Measurements from ENCODE around the gene PROS1.

PROS1 gene

DNA sequence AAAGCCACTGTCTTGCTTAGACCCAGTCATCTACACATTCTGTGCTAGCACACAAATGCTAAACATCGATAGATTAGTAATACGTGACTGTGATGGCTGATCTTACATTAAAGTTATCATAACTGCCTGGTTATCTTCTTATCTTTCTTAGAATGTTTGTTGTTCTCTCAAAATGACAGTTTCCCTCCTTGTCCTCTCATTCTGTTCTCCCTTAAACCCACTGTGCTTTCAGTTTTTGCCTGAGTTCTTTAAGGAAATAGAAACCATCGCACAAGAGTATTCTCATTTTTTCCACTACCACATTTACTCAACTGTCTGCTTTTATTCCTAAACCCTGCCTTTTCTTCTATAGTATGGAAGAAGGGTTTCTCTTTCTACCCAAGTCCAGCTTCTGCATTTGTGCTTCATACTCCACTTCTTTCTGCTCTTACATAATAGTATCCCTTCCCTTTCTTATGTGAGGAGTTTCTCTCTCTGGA is 37.6 kb upstream of the PROS1 start:
- no peak for DNase-seq (ENCODE audit: low read depth)
- H3K4me3 ChIP-seq (ENCODE audit: low read depth, low read length) = no peak overlapping the region
- TF ChIP-seq, protein P1, sequence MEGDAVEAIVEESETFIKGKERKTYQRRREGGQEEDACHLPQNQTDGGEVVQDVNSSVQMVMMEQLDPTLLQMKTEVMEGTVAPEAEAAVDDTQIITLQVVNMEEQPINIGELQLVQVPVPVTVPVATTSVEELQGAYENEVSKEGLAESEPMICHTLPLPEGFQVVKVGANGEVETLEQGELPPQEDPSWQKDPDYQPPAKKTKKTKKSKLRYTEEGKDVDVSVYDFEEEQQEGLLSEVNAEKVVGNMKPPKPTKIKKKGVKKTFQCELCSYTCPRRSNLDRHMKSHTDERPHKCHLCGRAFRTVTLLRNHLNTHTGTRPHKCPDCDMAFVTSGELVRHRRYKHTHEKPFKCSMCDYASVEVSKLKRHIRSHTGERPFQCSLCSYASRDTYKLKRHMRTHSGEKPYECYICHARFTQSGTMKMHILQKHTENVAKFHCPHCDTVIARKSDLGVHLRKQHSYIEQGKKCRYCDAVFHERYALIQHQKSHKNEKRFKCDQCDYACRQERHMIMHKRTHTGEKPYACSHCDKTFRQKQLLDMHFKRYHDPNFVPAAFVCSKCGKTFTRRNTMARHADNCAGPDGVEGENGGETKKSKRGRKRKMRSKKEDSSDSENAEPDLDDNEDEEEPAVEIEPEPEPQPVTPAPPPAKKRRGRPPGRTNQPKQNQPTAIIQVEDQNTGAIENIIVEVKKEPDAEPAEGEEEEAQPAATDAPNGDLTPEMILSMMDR (IDR thresholded peaks at IDR 0.05; ENCODE audit: low read depth, low read length) = no peak
- TF ChIP-seq MYC (IDR thresholded peaks at IDR 0.05; ENCODE audit: low read depth, low read length) (no peak), MAX (IDR thresholded peaks at IDR 0.05; ENCODE audit: low read depth, low read length) (no peak)

- TF ChIP-seq, protein P1 (IDR thresholded peaks at IDR 0.05; ENCODE audit: low read depth, low read length) = no peak
- TF ChIP-seq MAX (IDR thresholded peaks at IDR 0.05; ENCODE audit: low read depth, low read length) (no peak), MYC (IDR thresholded peaks at IDR 0.05; ENCODE audit: low read depth, low read length) (no peak)
- H3K4me3 ChIP-seq (ENCODE audit: low read depth, low read length) = no peak overlapping the region
- no peak for DNase-seq (ENCODE audit: low read depth)
Measured at GRCh38 chr3:94009608-94010007, 35.9 kb upstream of the PROS1 start.

DNA sequence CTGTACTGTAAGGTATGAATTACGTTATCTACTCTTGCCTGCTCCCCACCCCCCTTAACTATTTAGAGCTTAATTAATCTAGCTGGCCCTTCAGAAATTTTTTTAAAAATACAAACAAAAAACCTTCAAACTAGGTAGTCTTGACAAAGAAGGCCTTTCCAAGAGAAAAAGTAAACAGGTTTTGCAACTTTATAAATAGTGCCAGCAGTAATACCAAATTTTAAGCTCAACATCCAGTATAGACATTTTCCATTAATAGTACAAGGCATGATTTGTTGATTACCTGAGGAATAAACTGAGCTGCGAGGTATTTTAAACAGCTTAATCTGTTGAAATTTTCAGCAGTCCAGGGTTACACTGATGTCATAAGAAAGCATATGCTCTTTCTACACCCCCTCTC is 34.6 kb upstream of the PROS1 start:
- no peak for DNase-seq (ENCODE audit: low read depth)
- no peak for TF ChIP-seq MYC (IDR thresholded peaks at IDR 0.05; ENCODE audit: low read depth, low read length)
- TF ChIP-seq POLR2A (IDR thresholded peaks at IDR 0.05; ENCODE audit: extremely low read depth, insufficient read length) = no peak
- no peak for TF ChIP-seq MAX (IDR thresholded peaks at IDR 0.05; ENCODE audit: low read depth, low read length)
- TF ChIP-seq, protein P1 (IDR thresholded peaks at IDR 0.05; ENCODE audit: low read depth, low read length) = no peak
- H3K4me3 ChIP-seq (ENCODE audit: low read depth, low read length) = no peak overlapping the region

DNA sequence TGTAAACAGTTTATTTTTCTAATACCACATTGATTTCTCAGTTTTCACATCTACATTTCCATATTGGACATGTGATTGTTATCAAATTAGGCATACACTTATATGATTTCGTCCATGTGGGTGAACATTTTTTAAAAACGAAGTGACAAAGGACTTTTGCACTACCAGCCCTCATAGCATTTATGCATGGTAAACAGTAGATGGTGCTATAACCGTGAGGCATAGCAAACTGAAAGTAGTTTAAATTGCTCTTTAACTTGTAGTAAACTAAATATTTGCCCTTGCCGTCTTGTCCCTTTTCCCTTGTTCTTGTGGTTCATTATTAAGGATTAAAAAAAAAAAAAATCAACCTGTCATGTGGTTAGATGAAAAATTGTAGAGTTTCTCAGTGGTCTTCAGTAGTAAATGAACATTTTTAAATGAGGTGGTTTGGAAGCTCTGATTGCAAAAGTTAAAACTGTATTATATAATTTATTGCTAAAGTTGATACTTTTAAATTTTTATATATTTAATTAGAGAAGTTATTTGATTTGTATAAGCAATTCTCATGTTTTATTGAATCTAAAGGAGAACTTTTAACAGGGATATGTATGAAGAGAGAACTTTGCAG is 30.7 kb upstream of the PROS1 start:
- TF ChIP-seq MYC (IDR thresholded peaks at IDR 0.05; ENCODE audit: low read depth, low read length) = no peak
- 0 out of 2 replicates have a peak, but pooled peaks have one; percentile 4 for TF ChIP-seq MAX (IDR thresholded peaks at IDR 0.05; ENCODE audit: low read depth, low read length)
- TF ChIP-seq, protein P1 (IDR thresholded peaks at IDR 0.05; ENCODE audit: low read depth, low read length) = peak; percentile 63
- DNase-seq (ENCODE audit: low read depth) = peak; percentile 69
- H3K4me3 ChIP-seq (ENCODE audit: low read depth, low read length) = no peak overlapping the region

DNA sequence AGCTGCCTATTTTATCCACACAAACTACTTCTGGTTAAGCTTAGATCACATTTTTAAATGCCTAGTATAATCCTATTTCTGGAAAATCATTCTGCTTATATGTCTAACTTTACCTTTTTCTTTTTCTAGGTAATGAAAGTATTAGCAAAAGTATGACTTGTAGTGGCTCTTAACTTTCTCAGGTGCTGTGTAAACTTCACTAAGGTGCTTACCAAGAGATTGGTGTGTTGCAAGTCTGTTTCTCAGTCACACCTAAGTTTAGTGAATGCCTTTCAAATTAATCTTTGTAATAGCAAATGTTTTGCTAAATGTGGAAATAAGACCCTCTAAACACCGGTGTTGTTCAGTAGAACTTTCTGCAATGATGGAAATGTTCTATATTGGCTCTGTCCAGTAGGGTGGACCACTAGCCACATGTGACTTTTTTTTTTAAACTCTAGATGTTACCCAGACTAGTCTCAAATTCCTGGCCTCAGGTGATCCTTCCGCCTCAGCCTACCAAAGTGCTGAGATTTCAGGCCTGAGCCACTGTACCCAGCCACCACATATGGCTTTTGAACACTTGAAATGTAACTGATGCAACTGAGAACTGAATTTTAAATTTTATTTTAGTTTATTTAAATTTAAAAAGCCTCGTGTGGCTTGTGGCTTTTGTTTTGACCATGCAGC is 28.3 kb upstream of the PROS1 start:
- TF ChIP-seq, protein P1 (IDR thresholded peaks at IDR 0.05; ENCODE audit: low read depth, low read length) = no peak
- TF ChIP-seq POLR2A (IDR thresholded peaks at IDR 0.05; ENCODE audit: extremely low read depth, insufficient read length) (no peak), MAX (IDR thresholded peaks at IDR 0.05; ENCODE audit: low read depth, low read length) (no peak), MYC (IDR thresholded peaks at IDR 0.05; ENCODE audit: low read depth, low read length) (no peak)
- DNase-seq (ENCODE audit: low read depth) = no peak
- H3K4me3 ChIP-seq (ENCODE audit: low read depth, low read length) = no peak overlapping the region

All from NB4 (cell line).